ENCODE data around the gene FOXP1.

FOXP1 gene

DNA sequence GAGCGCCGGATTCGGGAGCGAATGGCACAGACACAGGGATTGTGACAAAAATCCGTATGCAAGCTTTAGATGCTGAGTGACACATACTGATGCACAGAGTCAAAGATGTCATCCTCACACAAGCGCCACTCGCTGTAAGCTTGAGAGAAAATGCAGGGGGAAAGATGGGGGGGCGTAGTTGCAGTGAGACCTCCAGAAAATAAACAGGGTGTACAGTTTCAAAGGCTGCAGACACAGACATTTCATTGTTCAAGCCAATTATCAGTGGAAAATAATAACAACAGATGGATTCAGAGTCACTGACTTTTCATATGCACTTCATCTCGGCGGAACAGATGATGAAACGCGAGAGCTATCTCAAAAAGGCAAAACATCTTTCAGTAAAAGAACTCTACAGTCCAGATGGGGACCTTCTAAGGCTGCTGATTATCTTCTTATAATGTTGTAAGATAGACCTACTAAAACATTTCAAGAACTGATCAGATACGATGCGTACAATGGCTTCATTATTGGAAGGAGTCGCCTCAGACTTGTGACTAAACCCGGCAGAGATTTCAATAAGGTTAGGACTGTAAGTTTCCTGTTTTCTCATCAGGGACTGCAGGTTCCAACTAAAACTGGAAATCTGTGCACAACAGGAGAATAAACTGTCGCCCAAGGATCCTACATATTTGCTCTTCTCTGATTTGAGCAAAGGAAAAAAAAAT is 275.4 kb downstream of the FOXP1 start:
- no peak for DNase-seq (ENCODE audit: low read depth in 2 of 2)

- no peak for DNase-seq (ENCODE audit: low read depth in 2 of 2)
Measured at GRCh38 chr3:71305231-71306206, 278.0 kb downstream of the FOXP1 start.

GRCh38 chr3:71304684-71305083 is 278.8 kb downstream of the FOXP1 start:
- no peak for DNase-seq (ENCODE audit: low read depth in 2 of 2)

DNA sequence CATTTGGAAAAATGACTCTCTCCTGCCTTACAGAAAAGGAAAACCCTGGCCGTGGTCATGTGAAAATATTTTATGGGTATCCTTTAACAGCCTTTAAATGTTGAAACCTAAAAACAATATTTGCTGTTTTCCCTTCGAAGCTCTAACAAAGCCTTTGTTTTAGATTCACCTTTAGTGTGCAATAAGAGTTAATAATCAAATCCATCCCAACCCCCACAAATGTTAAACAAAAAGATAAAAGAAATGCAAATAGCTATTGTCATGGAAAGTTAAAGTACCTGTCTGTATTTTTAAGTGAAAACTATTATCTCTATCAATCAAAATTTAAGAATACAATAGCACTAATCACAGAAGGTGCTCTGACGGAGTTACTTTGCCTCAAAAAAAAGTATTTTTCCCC is 279.3 kb downstream of the FOXP1 start:
- no peak for DNase-seq (ENCODE audit: low read depth in 2 of 2)

DNA sequence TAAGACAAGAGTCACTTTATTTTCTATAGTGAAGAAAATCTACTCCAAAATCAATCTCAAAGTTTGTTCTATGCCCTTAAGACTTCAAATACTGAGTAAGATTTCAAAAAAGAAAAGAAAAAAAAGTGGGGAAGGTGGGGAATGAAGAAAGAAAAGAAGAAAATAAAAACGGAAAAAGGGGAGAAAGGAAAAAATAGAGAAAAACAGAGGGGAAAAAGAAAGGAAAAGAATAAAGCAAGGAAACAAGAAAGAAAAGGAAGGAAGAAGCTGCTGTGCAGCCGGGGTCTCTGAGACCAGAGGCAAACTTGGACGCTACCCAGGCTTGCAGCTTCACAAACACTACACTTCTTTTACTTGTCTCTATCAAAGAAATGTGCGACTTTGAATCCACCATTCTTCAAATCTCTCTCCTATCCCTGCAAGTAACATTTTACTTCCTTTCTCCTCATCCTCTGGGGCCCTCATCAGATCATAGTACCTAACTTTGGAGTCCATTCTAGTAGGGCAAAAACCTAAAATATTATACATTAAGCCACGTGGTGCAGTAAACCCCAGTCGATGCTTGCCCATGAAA is 279.8 kb downstream of the FOXP1 start:
- no peak for DNase-seq (ENCODE audit: low read depth in 2 of 2)

GRCh38 chr3:71302604-71303003 is 280.9 kb downstream of the FOXP1 start:
- no peak for DNase-seq (ENCODE audit: low read depth in 2 of 2)

GRCh38 chr3:71300951-71301393 is 282.6 kb downstream of the FOXP1 start:
- DNase-seq (ENCODE audit: low read depth in 2 of 2): no peak

- no peak for DNase-seq (ENCODE audit: low read depth in 2 of 2)
Measured at GRCh38 chr3:71299160-71299559, 284.4 kb downstream of the FOXP1 start.

DNA sequence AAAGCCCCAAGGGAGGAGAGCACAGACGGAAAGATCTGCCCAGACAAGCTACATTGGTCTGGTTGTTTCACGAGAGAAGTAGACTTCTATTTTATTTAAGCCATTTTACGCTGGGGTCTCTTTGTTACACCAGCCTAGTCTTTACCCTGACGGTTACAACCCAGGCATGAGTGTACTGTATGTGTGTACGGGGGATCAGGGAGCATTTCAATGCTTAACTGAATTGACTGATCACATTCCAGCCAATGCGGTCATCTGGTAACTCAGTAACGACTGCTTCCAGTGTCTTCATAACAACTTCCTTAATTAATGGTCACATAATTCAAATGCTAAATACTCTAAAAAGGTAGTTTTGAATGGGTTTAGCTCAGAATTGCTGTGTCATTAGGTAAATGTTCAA is 288.6 kb downstream of the FOXP1 start:
- no peak for DNase-seq (ENCODE audit: low read depth in 2 of 2)

GRCh38 chr3:71290301-71290700 is 293.2 kb downstream of the FOXP1 start:
- DNase-seq (ENCODE audit: low read depth in 2 of 2): no peak

DNA sequence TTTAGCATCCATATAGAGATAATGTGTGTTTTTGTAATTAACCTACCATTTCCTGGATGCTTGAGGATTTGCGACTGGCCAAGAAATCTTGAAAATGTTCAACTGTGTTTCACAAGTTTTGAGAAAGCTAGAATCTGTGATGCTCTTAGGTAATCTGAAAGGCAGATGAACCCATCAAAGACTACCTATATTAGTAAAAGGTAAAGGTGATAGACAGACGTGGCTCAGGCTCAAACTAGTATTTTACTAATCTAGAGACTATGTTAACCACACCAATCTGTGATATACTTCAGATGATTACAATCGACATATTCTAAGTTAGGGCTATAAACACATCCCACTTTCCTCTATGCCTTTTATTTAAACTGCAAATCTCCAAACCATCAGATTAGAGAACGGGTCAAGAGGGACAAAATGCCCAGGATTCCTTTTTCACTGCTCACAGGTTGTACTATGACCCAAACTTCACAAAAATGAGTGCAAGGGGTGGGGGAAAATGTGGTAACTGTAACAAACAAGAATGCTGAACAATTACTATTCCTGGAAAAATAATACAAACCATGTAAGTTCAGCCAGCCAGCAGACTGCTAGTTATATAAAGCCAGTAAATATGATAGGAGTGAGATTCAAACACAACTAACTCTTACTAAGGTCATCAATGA is 295.1 kb downstream of the FOXP1 start:
- DNase-seq (ENCODE audit: low read depth in 2 of 2): no peak

- no peak for DNase-seq (ENCODE audit: low read depth in 2 of 2)
Measured at GRCh38 chr3:71285086-71285485, 298.4 kb downstream of the FOXP1 start.

DNA sequence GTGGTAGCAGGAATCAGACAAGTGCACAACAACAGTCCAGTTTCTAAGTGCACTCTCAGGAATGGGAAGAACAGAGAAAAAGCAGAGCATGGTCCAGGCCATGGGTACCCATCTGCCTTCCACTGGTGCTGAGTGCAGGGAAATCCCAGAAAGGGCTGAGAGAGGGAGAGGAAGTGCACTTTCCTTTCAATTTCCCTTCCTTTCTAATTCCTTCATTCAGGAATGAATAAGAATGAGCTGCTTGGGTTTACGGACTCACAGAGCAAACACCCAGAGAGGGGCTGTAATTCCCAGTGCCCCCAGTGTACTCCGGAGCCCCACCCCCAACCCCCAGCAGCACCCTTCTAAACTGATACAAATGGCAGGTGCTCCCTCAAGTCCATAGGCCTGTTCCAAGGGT is 300.6 kb downstream of the FOXP1 start:
- DNase-seq (ENCODE audit: low read depth in 2 of 2): no peak

DNA sequence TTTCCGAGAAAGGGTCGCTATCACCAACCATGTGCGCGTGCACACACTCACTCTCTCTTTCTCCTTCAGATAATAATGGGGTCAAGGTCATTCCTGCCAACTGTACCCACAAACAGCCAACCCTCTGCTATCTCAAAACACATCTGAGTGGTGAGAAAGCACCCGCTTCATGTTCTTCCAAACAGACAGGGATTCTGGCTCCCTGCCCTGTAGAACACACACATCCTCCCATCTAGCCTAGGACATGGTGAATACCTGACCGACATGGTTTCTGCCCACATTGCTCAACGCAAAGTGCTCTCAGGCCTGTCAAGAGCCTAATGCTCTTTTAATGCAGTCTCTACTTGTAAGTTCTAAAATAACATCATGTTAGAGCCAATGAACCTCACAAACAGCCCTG is 302.2 kb downstream of the FOXP1 start:
- DNase-seq (ENCODE audit: low read depth in 2 of 2): no peak

DNA sequence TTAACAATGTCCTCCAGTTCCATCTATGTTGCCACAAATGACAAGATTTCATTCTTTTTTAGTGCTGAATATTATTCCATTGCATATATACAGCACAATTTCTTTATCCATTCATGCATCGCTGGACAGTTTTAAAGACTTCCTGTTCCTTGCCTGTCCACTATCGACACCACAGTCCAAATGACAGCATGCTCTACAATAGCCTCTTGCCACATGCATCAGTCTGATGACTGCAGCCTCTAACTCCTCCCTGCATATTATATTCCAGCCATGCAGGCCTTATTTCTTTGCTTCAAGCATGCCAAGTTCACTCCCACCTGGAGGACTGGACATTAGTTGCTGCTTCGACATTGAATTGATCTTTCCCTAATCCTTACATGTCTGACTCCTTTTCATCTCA is 306.2 kb downstream of the FOXP1 start:
- no peak for DNase-seq (ENCODE audit: low read depth in 2 of 2)

GRCh38 chr3:71276531-71276930 is 307.0 kb downstream of the FOXP1 start:
- no peak for DNase-seq (ENCODE audit: low read depth in 2 of 2)

DNA sequence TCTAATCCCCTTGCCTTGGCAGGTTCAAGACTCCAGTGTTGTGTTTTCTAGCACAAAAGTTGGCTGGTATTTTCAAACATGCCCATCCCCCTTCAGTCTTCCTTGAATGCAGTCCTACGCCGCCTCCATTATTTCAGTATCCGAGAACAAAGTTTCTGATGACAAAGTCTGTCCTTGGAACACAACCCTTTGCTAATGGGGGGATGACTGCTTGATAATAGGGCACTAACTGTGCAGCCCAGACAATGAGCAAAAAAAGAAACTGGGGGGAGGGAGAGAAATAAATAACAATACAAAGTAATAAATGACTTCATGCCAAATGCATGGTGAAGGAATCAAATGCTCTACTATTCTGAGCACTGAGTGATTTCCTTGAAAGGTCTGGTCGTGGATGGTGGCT is 310.1 kb downstream of the FOXP1 start:
- no peak for DNase-seq (ENCODE audit: low read depth in 2 of 2)

GRCh38 chr3:71271596-71271995 is 311.9 kb downstream of the FOXP1 start:
- DNase-seq (ENCODE audit: low read depth in 2 of 2): no peak

DNA sequence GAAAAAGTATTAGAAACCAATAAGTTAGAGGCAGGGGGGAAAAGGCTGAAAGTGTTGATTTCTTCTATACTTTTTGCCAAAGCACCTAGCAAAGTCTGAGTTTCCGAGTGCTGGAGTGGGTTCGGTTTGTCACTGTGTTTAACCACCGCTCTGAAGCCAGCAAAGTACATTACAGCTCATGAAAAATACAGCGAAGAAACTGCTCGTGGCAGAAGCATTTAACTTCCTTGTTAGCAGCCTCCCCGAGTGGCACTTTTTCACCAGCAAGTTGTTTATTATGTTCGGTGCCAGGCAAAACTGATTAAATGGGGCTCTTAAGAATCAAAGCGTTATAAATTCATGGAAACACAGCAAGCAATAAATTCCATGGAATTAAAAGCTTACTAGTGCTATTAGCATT is 313.6 kb downstream of the FOXP1 start:
- no peak for DNase-seq (ENCODE audit: low read depth in 2 of 2)

DNA sequence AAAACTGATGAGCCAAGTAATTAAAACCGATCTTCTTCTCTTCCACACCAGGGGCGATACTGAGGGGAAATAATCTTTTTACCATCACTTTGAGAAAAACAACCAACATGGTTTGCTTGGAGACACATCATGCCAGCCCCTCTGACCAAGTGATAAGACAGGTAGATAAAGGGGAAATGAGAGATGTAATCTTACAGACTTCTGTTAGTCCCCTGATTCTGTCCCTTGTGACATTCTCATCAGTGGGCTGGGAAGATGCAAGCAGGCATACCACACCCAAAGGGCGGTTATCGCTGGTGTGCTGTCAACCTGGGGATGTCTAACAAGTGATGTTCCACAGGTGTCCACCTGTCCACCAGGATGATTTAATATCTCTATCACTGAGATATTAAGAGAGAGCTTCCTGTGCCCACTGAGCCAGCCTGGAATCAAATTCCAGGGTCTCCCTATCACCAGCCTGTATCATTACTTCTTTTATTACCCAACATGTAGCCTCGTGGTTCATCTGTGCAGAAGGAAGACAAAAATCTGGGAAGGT is 315.0 kb downstream of the FOXP1 start:
- no peak for DNase-seq (ENCODE audit: low read depth in 2 of 2)

GRCh38 chr3:71266875-71267274 is 316.7 kb downstream of the FOXP1 start:
- no peak for DNase-seq (ENCODE audit: low read depth in 2 of 2)

All from stimulated activated CD4-positive, alpha-beta T cell treated with anti-CD3 and anti-CD28 coated beads, Interleukin-4, amount 100 ng/mL, for 48 hours (primary cell).